ENCODE data around the gene SGCA.

Gene SGCA

DNA sequence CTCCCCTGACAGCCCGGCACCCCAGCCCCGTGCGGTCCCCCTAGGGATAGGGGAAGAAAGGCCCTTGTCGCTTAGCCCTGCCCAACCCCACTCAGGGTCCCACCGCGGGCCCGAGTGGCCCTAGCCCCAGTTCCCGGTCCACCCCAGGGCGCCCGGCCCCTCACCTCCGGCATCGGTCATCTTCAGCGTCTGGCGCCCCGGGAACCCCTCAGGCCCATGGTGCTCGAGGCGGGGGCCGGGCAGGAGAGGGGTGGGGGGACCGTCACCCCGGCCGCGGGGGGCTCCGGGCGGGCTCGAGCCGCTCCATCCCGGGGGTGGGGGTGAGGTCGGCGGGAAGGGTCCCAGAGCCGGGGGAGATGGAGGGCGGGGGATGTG lies 36.5 kb upstream of the SGCA start:
- Histone ChIP-seq H2BK15ac (replicated peaks; ENCODE audit: low read depth) (peak overlapping the region; percentile 42), H3K4me3 (ENCODE audit: low read length) (peak overlapping the region; percentile 40), H3K79me1 (ENCODE audit: low read length) (no peaks in the 10 kb centered on the region), H3K27me3 (ENCODE audit: insufficient read depth, low read length, poor library complexity) (no peaks in the 10 kb centered on the region), H3K27ac (ENCODE audit: low read depth, low read length) (no peak overlapping the region), H3K56ac (ENCODE audit: low read length) (peak overlapping the region; percentile 84), H3K4ac (ENCODE audit: low read depth, low read length) (peak overlapping the region; percentile 87), H3K36me3 (ENCODE audit: control insufficient read depth, insufficient read depth, low read length) (no peaks in the 10 kb centered on the region), H3K4me2 (ENCODE audit: low read length) (peak overlapping the region; percentile 75), H3K79me2 (ENCODE audit: control insufficient read depth, insufficient read depth, low read length) (no peaks in the 10 kb centered on the region), H2BK120ac (ENCODE audit: low read depth, low read length) (no peak overlapping the region), H3K23ac (ENCODE audit: low read length) (no peak overlapping the region), H4K8ac (ENCODE audit: low read depth, low read length) (no peak overlapping the region), H3K18ac (ENCODE audit: low read length) (peak overlapping the region; percentile 25), H2BK5ac (ENCODE audit: low read length) (no peak overlapping the region), H4K5ac (ENCODE audit: low read length) (no peak overlapping the region), H3K4me1 (ENCODE audit: control insufficient read depth, low read depth, low read length) (peaks cover 10% of the 10 kb centered on the region), H2AK5ac (ENCODE audit: low read length) (no peak overlapping the region), H3K9ac (ENCODE audit: low read length) (peak overlapping the region; percentile 59)
- WGBS (ENCODE audit: extremely low coverage, insufficient coverage, low lambda C conversion rate): no CpG with 5 or more reads among the region's 31 CpGs
- no peak for DNase-seq

DNA sequence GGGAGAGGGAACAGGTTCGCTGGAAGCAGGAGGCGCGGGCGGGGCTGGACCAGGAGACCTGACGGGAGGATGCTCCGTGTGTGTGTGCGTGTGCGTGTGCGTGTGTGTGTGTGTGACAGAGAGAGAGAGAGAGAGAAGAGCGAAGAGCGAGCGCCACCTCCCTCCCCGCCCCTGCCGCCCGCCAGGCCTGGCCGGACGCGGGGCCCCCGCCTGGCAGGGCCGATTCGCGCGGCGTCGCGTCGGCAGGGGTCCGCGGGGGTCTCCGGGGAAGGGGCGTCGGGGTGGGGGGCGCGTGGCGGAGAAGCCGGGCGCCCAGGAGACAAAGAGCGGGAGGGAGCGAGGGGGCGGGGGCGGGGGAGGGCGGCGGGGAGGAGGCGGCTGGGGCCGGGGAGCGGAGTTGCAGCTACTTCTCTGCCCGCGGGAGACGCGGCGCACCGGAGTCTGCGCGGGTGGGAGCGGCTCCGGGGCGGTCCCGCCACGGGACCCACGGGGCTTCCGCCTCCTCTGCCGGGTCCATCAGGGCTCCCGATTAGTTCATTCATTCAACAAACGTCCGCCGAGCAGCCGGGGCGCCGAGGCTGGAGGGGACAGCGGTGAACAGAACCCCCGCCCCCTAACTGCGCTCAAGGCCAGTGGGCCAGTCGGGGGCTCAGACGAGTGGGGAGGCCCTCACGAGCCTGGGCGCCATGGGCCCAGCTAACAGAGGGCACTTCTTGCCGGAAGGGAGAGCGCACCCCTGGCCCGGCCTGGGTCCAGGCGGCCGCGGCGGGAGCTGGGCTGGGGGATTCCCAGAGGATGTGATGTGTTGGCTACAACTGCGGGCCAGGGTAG lies 35.9 kb upstream of the SGCA start, which contains the start of gene SAMD14:
Gene SAMD14 (minus strand): TSS at position 433 of the 831 bp plus-strand sequence. CDS start 5,201 bp downstream, outside the sequence.
- peak within 1 kb of the TSS; percentile 91 for H3K56ac ChIP-seq (ENCODE audit: low read length)

DNA sequence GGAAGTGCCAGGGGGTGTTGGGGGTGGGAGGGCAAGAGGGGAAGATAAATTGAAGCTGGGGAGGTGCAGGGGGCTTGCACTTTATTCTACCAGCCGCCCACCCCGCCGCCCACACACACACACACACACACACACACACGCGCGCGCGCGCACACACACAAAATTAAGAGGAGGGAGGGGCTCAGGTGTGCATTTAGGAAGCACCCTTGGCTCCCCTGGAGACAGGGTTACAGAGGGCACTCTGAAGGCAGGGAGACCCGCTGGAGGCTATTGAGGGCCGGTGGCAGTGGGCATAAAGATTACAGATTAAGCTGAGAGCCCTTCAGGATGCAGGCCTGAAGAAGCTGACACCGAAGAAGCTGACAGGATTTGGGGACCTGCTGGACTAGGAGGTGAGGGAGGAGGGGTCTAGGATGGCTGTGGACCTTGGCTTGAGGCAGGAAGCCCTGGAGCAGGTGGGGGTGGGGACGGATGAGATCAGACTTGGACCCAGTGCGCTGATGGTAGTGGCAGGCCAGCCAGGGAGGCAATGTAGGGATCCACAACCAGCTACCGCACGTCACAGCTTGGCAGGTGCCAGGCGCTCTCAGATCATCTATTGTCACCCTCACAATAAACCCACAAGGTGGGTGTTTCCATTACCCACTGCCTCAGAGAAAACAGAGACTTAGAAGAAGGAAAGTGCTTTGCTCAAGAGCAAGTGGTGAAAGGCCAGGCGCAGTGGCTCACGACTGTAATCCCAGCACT lies 35.1 kb upstream of the SGCA start:
- Histone ChIP-seq H3K27me3 (ENCODE audit: insufficient read depth, low read length, poor library complexity) (no peaks in the 10 kb centered on the region), H2BK120ac (ENCODE audit: low read depth, low read length) (no peak overlapping the region), H3K18ac (ENCODE audit: low read length) (no peak overlapping the region), H3K23ac (ENCODE audit: low read length) (no peak overlapping the region), H4K5ac (ENCODE audit: low read length) (no peak overlapping the region), H3K27ac (ENCODE audit: low read depth, low read length) (no peak overlapping the region), H3K79me1 (ENCODE audit: low read length) (no peaks in the 10 kb centered on the region), H4K8ac (ENCODE audit: low read depth, low read length) (no peak overlapping the region), H3K4me3 (ENCODE audit: low read length) (no peak overlapping the region), H3K4ac (ENCODE audit: low read depth, low read length) (no peak overlapping the region), H3K9ac (ENCODE audit: low read length) (no peak overlapping the region), H3K36me3 (ENCODE audit: control insufficient read depth, insufficient read depth, low read length) (no peaks in the 10 kb centered on the region), H2BK5ac (ENCODE audit: low read length) (no peak overlapping the region), H2AK5ac (ENCODE audit: low read length) (no peak overlapping the region), H3K4me1 (ENCODE audit: control insufficient read depth, low read depth, low read length) (peaks cover 10% of the 10 kb centered on the region), H3K4me2 (ENCODE audit: low read length) (no peak overlapping the region), H3K56ac (ENCODE audit: low read length) (no peak overlapping the region), H3K79me2 (ENCODE audit: control insufficient read depth, insufficient read depth, low read length) (no peaks in the 10 kb centered on the region), H2BK15ac (replicated peaks; ENCODE audit: low read depth) (no peak overlapping the region)
- DNase-seq: peak; percentile 74
- WGBS (ENCODE audit: extremely low coverage, insufficient coverage, low lambda C conversion rate): no CpG with 5 or more reads among the region's 19 CpGs

More for the DNA sequence above, 35.9 kb upstream of the SGCA start, which contains the start of gene SAMD14:
- Histone ChIP-seq H3K18ac (ENCODE audit: low read length) (peak within 1 kb of the TSS; percentile 25), H3K4me2 (ENCODE audit: low read length) (peak within 1 kb of the TSS; percentile 99), H2BK120ac (ENCODE audit: low read depth, low read length) (no peak within 1 kb of the TSS), H3K23ac (ENCODE audit: low read length) (peak within 1 kb of the TSS; percentile 57), H3K27me3 (ENCODE audit: insufficient read depth, low read length, poor library complexity) (no peaks in the 10 kb centered on the region), H2AK5ac (ENCODE audit: low read length) (no peak within 1 kb of the TSS), H2BK15ac (replicated peaks; ENCODE audit: low read depth) (peak within 1 kb of the TSS; percentile 42), H3K9ac (ENCODE audit: low read length) (peak within 1 kb of the TSS; percentile 67), H3K36me3 (ENCODE audit: control insufficient read depth, insufficient read depth, low read length) (no peaks in the 10 kb centered on the region), H3K4me1 (ENCODE audit: control insufficient read depth, low read depth, low read length) (peaks cover 10% of the 10 kb centered on the region), H3K4me3 (ENCODE audit: low read length) (peak within 1 kb of the TSS; percentile 62), H3K27ac (ENCODE audit: low read depth, low read length) (peak within 1 kb of the TSS; percentile 56), H2BK5ac (ENCODE audit: low read length) (peak within 1 kb of the TSS; percentile 61), H4K8ac (ENCODE audit: low read depth, low read length) (no peak within 1 kb of the TSS), H4K5ac (ENCODE audit: low read length) (no peak within 1 kb of the TSS), H3K79me1 (ENCODE audit: low read length) (no peaks in the 10 kb centered on the region), H3K79me2 (ENCODE audit: control insufficient read depth, insufficient read depth, low read length) (no peaks in the 10 kb centered on the region), H3K4ac (ENCODE audit: low read depth, low read length) (peak within 1 kb of the TSS; percentile 87)
- no CpG with 5 or more reads among the region's 84 CpGs for WGBS (ENCODE audit: extremely low coverage, insufficient coverage, low lambda C conversion rate)
- peak; percentile 78 for DNase-seq

DNA sequence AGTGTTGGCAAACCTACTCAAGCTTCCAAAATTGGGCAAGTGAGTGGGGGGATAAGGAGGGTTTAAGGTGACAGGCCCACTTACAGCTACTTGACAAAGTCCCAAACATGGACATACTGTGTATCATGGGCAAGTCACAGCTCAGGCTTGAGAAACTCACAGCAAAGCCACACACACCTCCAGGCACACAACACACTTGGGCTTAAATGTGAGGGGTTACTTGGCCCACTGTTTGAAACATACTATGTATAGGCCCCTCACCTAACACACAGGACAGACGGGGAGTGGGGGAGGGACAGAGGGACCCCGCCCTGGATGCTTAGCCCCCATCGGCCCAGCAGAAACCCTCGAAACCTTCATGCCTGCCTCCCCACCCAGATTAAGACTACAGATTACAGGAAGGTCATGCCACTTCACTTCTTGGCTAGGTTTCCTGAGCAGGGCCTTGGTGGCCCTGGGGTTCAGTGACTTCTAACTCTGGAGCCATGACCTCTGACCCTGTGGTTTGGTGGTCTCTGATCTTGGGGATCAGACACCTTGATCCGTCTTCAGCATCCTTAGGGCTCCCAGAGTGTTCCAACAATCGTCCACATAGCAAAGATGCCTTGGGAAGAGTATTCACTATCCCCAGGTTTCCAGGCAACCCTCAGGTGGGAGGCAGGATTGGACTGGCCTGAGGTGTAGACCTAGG lies 33.6 kb upstream of the SGCA start:
- Histone ChIP-seq H3K4ac (ENCODE audit: low read depth, low read length) (no peak overlapping the region), H2AK5ac (ENCODE audit: low read length) (no peak overlapping the region), H3K4me2 (ENCODE audit: low read length) (no peak overlapping the region), H3K27me3 (ENCODE audit: insufficient read depth, low read length, poor library complexity) (no peaks in the 10 kb centered on the region), H3K23ac (ENCODE audit: low read length) (no peak overlapping the region), H3K9ac (ENCODE audit: low read length) (no peak overlapping the region), H4K8ac (ENCODE audit: low read depth, low read length) (no peak overlapping the region), H2BK5ac (ENCODE audit: low read length) (no peak overlapping the region), H3K79me2 (ENCODE audit: control insufficient read depth, insufficient read depth, low read length) (no peaks in the 10 kb centered on the region), H3K4me1 (ENCODE audit: control insufficient read depth, low read depth, low read length) (peaks cover 10% of the 10 kb centered on the region), H3K36me3 (ENCODE audit: control insufficient read depth, insufficient read depth, low read length) (no peaks in the 10 kb centered on the region), H3K79me1 (ENCODE audit: low read length) (no peaks in the 10 kb centered on the region), H2BK15ac (replicated peaks; ENCODE audit: low read depth) (no peak overlapping the region), H3K27ac (ENCODE audit: low read depth, low read length) (no peak overlapping the region), H4K5ac (ENCODE audit: low read length) (no peak overlapping the region), H3K56ac (ENCODE audit: low read length) (no peak overlapping the region), H2BK120ac (ENCODE audit: low read depth, low read length) (no peak overlapping the region), H3K4me3 (ENCODE audit: low read length) (no peak overlapping the region), H3K18ac (ENCODE audit: low read length) (no peak overlapping the region)
- DNase-seq: no peak
- no CpG with 5 or more reads among the region's 6 CpGs for WGBS (ENCODE audit: extremely low coverage, insufficient coverage, low lambda C conversion rate)

DNA sequence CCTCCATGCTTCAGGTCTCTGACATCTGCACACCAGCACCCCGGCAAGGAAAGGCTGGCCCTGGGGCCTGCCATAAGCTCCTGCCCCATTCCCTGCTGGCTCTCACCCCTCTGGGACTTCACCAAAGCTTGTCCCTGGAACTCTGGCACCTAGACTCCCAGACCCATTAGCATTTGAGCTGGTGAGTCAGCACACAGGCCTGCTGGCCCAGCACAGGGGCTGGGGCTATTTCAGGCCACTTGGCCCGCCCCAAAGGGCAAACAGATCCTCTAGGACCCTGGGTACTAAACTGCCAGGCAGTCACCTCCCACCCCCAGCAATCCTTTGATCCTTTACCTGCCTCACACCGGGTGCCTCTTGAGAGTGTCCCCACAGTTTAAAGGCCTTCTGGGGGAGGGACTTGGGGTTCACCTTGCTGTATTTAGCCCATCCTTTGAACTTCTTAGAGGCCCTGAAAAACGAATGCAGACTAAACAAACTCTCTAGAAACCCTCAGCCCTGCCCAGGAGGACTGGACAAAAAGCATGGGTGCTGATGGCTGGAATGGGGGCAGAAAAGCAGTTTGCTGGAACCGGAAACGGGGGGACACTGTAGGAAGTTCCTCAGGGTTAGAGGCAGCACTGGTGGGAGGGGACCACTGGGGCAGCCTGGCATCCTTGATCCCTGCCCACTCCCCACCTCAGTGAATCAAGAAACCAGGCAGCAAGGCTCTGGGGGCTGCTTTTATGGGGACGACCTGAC lies 32.6 kb upstream of the SGCA start:
- H3K18ac ChIP-seq (ENCODE audit: low read length): no peak overlapping the region
- H3K27ac ChIP-seq (ENCODE audit: low read depth, low read length): no peak overlapping the region
- H2AK5ac ChIP-seq (ENCODE audit: low read length): no peak overlapping the region
- peaks cover under 1% of the 10 kb centered on the region for H3K36me3 ChIP-seq (ENCODE audit: control insufficient read depth, insufficient read depth, low read length)
- no CpG with 5 or more reads among the region's 7 CpGs for WGBS (ENCODE audit: extremely low coverage, insufficient coverage, low lambda C conversion rate)
- H3K79me1 ChIP-seq (ENCODE audit: low read length): no peaks in the 10 kb centered on the region
- peak overlapping the region; percentile 50 for H3K56ac ChIP-seq (ENCODE audit: low read length)
- H2BK120ac ChIP-seq (ENCODE audit: low read depth, low read length): no peak overlapping the region
- no peak overlapping the region for H3K9ac ChIP-seq (ENCODE audit: low read length)
- peaks cover 10% of the 10 kb centered on the region for H3K4me1 ChIP-seq (ENCODE audit: control insufficient read depth, low read depth, low read length)
- no peaks in the 10 kb centered on the region for H3K79me2 ChIP-seq (ENCODE audit: control insufficient read depth, insufficient read depth, low read length)
- H2BK5ac ChIP-seq (ENCODE audit: low read length): no peak overlapping the region
- no peak overlapping the region for H2BK15ac ChIP-seq (replicated peaks; ENCODE audit: low read depth)
- peak; percentile 86 for DNase-seq
- H4K5ac ChIP-seq (ENCODE audit: low read length): no peak overlapping the region
- H3K27me3 ChIP-seq (ENCODE audit: insufficient read depth, low read length, poor library complexity): no peaks in the 10 kb centered on the region
- no peak overlapping the region for H4K8ac ChIP-seq (ENCODE audit: low read depth, low read length)
- no peak overlapping the region for H3K23ac ChIP-seq (ENCODE audit: low read length)
- no peak overlapping the region for H3K4me3 ChIP-seq (ENCODE audit: low read length)
- no peak overlapping the region for H3K4me2 ChIP-seq (ENCODE audit: low read length)
- H3K4ac ChIP-seq (ENCODE audit: low read depth, low read length): no peak overlapping the region
